Hematopoietic multipotent progenitor cell treated with erythropoietin and hydrocortisone succinate and interleukin-3 and kit ligand, for 4 days (in vitro differentiated cells): ENCODE measurements around the gene MED22.
A peak's percentile ranks its signal among the peaks of the same experiment; 100 is the strongest.
"Not testable (repeated sequence)": the region's sequence is repeated elsewhere in the genome, so short reads cannot be mapped to it uniquely, and the experiment has no call there.

Experiments
- DNase-seq: peaks from one replicate; pipeline ENCODE4 v3.0.0-alpha.2; 2015

The MED22 gene

DNA sequence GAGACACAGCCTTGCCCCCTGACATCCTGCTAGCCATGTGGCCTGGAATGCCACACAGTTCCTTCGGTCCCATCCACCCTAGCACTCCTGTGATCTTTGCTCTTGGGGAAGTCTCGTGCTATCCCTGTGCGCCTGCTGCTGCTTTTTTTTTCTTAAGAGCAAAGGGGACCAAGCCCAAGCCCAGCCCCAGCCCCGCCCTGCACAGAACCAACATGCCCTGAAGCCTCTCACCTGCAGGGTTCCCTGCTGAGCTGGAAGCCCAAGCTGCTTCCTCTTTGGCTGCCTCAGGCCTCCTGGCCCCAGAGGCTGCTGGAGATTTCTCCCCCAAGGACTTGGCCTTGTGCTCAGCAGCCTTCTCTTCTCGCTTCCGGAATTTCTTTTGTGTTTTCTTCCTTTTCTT is 13.8 kb downstream of the MED22 start:
- DNase-seq: peak; percentile 41

DNA sequence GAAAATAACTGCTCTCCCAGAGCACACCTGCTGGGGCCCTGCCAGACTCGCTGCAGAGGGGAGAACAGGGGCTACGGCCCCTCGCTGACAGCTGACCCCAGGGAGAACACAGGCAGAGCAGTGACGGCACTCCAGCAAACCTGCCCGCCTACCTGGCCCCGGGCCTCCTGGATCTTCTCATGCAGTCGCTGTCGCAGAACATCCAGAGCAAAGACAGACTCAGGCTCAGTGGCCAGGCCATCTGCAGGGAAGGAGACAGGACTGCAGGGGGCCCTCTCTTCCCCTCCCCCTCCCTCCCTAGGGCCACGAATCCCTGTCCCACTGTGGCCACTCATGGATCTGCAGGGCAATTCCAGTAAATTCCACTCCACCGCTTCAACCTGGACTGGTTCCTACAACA is 14.4 kb downstream of the MED22 start:
- DNase-seq: no peak

DNA sequence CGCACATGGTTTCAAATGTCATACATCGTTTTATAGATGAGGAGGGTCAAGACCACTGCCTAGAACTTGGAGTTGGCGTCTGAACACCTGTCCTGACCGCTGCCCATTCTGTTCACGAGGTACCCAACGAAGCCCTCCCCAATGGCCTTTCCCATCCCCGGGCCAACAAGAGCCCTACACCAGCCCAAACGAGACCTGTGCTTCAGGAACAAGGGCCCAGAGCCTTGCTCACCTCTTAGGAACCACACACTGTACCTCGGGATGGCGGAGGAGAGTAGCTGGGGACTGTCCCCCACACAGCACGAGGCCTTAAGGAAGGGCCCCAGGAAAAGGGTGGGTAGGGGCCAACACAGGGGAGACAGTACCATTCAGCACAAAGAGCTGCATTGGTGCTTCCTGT is 14.9 kb downstream of the MED22 start:
- DNase-seq: no peak

DNA sequence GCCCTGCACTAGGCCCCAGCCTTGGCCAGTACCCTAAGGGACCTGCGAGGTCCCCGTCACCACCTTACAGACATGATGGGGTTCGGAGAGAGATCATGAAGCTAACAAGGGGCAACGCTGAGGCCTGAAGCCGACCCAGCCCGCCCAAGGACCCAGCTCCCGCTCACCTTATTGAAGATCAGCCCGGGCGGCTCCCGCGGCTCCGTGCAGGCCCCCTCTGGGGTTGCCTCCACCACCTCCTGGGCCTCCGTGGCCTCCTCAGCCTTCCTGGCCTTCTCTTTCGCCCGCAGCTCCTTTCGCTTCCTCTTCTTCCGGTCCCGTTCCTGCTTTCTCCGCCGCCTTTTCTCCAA is 15.6 kb downstream of the MED22 start:
- no peak for DNase-seq

DNA sequence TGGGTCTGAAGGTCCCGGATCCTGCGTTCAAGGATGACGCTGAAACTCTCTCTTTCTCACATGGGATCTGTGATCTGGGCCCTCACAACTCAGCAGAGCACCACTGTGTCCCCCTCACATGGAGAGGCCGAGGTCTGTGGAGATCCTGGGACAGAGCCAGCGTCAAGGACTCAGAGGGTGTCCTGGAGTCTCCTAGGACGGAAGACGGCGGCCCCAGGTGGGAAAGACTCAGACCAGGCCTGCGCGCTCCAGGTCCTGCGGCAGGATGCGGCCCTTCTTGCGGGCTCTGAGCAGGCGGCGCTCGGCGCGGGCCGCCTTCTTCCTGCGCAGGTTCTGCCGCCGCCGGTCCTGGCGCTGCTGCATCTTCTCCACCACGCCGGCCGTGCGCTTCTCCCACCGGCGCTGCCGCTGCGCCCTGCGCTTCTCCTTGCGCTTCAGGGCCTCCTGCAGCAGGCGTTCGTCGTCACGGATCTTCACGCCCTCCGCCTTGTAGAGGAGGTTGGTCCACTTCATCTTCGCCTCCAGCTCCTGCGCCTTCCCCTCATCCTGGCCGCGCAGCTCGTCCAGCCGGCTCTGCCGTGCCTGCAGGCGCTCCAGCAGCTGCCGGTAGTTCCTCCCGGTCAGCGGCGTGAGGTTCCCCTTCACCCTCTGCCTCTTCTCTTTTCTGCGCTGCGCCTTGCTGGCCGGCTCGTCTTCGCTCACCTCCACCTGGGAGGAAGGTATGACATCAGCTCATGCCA is 16.1 kb downstream of the MED22 start:
- DNase-seq: no peak

DNA sequence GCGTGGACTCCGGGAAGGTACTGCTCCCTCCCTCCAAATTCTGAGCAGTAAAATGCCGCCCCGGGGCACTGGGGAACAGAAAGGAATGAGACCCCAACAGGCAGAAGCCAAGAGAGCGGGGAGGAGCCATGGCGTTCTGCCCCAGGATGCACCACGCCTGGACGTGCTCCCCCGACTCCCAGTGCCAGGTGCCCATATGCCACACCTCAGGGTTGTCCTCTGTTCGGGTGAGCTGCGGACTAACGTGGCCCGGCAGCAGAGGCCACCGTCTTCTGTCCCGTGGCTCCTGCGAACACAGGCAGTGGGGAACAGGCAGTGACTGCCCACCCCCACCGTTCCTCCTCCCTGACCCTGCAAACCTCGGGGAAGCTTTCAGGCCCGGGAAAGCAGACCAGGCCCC is 16.7 kb downstream of the MED22 start:
- no peak for DNase-seq

DNA sequence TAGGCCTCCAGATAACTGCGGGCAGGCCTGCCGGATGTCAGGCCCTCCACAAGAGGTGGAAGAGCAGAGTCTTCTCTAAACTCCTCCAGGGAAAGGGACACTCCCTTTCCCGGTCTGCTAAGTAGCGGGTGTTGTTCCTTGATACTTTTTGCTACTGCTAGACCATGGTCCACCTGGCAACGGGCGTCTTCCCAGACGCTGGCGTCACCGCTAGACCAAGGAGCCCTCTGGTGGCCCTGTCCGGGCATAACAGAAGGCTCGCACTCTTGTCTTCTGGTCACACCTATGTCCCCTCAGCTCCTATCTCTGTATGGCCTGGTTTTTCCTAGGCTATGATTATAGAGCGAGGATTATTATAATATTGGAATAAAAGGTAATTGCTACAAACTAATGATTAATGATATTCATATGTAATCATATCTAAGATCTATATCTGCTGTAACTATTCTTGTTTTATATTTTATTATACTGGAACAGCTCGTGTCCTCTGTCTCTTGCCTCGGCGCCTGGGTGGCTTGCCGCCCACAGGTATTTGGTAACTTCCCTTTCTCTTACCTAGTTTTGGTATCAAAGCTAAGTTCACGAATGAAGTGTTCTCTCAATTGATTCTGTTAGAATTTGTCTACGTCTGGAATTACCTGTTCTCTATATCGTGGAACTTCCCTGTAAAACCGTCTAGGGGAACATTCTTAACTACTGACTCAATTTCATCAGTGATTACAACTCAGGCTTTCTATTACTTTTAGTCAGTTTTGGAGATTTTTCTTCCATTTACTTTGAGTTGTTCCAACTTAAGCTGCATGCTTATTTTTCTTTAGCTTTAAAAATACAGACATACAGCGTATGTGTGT is 18.4 kb downstream of the MED22 start:
- peak; percentile 44 for DNase-seq

DNA sequence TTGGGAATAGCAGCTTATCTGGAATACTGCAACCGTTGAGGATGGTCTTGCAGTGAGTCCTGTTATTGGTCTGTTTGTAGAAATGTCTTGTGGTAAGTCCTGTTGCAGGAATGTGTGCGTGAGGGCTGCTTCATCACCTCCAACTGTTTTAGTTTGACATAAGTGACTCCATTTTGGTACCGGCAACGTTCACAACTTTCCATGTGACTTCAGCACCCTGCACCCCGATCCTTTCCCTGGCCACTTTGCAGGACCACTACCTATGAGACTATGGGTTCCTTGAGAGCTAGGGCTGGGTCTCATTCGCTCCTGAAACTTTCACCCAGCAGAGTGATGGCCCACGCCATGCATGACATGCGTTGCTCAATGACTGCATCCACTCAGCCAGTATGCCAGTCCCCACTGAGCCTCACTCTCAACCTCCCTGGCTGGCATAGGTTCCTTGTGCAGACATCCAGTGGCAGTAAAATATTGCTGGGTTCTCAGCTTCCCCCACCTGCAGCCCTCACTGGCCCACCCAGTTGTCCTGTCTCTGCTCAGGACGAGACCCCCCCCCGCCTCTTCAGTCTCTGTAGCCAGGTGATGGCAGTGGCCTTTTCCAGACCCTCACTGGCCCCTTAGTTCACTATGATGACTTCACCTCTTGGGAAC is 20.0 kb downstream of the MED22 start:
- DNase-seq: no peak

DNA sequence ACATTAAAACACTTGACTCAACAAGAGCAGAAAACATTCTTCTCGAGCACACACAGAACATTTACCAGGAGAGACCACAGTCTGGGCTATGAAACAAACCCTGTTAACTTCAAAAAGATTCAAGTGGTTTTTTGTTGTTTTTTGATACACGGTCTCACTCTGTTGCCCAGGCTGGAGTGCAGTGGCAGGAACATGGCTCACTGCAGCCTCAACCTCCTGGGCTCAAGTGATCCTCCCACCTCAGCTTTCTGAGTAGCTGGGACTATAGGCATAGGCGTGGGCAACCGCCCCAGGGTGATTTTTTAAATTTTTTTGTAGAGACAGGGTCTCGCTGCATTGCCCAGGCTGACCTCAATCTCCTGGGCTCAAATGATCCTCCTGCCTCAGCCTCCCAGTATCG is 20.9 kb downstream of the MED22 start:
- DNase-seq: not testable (repeated sequence)

DNA sequence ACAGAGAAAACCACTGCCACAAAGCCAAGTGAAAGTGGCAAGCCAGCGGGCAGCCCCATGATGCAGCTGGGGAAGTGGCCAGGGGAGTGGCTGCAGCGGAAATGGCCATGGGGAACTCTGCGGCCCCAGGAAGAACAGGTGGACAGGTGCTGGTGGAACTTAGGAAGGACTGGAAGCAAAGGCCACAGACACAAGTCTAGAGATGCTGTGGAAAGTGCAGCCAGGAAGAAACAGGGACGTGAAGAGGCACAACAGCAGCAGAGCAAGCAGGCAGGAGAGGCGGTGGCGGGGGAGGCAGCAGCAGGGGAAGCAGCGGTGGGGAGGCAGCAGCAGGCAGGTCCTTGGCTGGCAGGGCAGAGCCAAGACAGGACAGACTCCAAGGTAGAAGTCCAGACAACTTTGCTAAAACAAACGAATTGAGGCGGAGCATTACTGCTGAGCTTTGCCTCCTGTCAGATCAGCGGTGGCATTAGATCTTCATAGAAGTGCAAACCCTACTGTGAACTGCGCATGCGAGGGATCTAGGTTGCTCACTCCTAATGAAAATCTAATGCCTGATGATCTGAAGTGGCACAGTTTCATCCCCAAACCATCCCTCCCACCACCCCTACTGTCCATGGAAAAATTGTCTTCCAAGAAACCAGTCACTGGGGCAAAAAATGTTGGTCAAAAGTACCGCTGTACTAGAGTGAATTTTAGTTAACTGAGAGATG is 23.8 kb downstream of the MED22 start:
- no peak for DNase-seq

DNA sequence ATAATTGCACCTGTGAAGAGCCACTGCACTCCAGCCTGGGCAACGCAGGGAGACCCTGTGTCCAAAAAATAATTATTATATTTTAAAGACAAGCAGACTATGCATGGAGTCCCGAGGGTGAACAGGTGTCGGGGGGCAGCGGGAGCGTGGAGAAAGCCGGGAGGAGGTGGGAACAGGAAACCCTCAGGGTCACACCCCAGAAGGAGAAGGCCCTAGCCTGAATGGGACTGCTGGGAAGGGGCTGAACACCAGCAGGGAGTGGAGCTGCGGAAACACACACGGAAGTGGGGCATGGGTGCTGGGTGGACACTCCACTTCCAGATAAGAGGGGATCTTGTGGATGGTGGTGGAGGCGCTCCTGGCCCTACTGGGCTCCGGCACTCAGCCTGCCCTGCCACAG is 24.7 kb downstream of the MED22 start:
- no peak for DNase-seq

DNA sequence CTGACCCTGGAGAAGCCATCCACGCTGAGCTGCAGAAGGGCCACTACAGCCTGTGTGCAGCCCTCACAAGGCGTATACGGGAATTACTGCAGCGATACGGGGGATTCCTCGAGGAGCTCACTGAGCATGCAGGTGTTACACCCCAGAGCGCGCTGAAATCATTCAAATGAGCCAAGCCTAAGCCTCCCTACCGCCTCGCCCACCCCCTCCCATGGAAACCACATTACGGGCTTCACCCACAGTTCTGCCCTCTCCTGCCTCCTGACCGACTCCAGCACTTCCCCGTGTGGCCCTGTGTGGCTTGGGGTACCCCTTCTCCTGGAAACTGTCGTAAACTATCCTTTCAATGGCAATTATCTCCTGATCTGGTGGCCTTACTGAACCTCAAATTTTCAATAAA is 25.2 kb downstream of the MED22 start:
- DNase-seq: no peak

DNA sequence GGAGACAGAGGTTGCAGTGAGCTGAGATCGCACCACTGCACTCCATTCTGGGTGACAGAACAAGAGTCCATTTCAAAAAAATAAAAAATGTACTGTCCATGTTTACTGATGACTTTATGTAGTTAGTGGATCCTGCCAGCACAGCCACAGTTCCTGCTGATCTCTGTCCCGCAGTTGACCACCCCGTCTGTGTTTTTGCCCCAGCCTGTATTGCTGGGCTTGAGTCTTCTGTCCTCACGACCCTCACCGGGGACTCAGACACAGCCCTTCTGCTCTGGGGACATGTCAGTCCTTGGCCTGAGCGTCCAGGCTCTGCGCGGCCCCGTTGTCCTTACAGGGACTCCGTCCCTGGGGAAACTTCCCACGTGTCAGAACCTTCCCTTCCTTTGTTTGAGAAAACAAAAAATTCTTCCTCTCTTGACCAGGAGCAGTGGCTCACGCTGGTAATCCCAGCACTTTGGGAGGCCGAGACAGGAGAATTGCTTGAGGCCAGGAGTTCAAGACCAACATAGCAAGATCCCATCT is 26.5 kb downstream of the MED22 start:
- DNase-seq: no peak

DNA sequence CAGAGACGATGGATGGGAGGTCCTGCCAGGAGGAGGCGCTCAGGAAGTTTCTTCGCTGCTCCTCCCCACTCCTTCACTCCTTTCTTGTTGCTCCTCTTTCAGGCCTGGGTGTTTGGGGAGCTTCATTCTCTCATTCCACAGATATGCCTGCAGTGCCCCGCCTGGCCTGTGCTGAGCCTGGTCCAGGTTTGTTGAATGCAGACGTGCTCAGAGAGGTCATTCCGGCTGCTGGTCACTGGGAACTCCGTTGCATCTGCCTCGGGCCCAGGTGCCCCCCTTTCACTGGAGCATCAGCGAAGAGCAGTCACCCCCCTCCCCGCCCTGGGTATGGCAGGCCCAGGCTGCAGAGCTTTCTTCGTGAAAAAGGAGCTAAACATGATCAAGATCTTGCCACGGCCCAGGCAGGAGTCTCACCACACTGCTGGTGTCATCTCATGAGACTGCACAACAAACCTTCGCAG is 27.5 kb downstream of the MED22 start:
- no peak for DNase-seq

DNA sequence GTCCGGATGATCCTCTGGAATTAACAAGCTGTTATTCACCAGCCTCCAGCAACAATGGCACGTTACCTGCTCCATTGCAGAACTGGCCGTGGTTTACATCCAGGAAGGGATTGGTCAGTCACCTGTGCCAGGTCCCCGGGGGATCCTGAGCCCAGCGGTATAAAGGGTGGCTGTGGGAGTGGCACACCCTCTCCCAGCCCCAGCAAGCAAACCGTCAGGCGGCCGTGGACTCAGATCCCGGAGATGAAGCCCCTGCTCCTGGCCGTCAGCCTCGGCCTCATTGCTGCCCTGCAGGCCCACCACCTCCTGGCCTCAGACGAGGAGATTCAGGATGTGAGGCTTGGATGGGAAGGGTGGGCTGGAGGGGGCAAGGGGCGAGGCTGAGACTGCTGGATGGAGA is 30.4 kb downstream of the MED22 start:
- not testable (repeated sequence) for DNase-seq

DNA sequence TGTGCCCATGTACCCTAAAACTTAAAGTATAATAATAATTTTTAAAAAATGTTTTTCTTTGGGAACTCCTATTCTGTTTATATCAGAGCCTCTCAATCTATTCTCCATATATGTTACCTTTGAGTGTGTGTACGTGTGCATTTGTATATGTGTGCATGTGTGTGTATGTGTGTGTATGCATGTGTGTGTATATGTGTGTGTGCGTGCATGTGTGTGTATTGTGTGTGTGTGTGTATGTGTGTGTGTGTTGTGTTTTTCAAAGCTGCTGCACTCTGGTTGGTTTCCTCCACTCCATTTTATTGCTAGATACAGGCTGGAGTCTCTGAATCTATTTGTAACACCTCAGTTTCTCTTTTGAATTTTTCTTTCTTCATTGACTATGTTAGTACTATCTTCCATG is 31.9 kb downstream of the MED22 start:
- DNase-seq: no peak

DNA sequence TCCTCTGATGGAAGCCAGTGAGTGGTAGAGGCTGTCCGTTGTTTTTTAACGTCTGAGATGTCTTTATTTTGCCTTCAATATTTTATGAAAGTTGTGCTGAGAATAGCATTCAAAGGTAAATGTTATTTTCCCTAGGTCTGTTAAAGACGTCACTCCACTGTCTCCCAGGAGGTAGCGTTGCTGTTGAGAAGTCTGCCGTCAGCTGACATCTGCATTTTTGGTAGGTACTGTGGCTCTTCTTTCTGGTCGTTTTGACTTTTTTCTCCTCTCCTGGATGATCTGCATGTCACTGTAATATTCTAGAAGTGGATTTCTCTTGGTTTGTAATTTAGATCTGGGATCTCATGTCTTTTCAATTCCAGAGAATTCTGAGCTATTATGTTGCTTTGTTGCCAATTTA is 38.3 kb downstream of the MED22 start:
- DNase-seq: no peak

DNA sequence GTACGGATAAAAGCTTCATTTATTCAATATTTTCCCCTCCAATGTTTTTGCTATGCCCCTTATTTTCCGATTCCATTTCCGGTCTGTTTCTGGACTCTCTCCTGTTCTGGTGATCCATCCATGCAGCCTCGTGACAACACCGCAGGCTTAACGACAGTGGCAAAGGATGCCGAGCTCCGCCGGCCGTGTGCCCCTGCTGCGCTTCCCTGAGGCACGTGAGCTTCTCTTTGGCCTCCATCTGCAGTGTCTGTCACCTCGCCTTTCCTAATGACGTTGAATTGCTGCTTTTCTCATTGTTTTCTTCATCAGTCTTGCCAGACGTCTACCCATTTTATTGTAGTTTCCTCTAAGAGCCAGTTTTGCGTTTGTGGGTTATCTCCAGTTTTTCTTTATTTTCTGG is 40.6 kb downstream of the MED22 start:
- no peak for DNase-seq

DNA sequence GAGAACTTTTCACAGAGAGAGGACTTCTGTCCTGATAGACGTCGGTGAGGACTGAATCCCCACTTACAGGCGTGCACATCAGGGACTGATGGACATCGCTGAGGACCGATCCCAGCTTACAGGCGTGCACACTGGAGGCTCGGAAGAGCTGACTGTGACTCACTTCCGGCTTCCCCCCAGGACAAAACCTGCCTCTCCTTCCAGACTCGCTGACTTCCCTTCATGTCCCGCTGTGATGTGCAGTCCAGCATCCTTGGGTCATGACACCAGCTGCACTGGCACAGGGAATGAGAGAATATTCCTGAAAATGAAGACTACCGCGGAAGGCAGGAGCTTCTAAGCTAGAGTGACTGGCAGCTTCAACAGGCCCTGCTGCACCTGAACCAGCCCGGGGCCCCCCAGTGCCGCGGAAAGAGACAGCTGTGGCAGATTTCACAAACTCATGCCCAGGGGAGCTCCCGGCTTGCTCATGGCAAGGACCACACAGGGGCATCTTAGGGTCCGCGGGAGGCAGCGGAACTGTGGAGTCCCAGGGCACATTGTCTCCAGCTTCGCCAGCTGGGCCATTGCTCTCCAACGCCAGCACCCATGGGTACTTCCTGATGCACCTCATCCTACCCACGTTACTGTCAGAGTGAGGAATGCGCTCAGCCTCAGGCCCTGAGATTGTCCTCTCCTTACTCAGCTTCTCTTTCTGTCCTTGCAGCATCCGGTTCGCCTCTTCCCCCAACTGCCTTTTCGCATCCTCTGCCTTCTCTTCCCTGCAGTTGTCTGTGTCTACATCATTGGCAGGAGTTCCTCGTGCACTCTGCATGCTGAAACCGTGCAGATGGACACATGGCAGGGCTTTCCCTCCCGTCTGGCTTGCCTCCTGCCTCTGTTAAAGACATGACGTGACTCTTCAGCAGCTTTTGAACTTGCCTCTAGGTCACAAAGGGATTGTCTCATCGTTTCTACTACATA is 41.4 kb downstream of the MED22 start:
- no peak for DNase-seq

DNA sequence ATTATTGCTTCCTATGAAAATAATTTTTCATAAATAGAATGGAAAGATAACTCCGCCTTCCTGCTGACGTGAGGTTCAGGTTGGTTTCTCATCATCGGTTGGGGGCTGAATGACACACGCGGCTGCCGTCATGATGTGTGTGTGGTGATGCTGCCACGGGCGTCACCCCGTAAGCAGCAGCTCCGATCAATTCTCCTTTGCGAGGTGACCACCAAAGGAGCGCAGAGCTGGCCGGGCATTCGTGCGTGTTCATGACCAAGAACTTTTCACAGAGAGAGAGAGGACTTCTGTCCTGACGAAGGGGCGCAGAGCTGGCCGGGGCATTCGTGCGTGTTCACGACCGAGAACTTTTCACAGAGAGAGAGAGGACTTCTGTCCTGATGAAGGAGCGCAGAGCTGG is 42.2 kb downstream of the MED22 start:
- DNase-seq: no peak

DNA sequence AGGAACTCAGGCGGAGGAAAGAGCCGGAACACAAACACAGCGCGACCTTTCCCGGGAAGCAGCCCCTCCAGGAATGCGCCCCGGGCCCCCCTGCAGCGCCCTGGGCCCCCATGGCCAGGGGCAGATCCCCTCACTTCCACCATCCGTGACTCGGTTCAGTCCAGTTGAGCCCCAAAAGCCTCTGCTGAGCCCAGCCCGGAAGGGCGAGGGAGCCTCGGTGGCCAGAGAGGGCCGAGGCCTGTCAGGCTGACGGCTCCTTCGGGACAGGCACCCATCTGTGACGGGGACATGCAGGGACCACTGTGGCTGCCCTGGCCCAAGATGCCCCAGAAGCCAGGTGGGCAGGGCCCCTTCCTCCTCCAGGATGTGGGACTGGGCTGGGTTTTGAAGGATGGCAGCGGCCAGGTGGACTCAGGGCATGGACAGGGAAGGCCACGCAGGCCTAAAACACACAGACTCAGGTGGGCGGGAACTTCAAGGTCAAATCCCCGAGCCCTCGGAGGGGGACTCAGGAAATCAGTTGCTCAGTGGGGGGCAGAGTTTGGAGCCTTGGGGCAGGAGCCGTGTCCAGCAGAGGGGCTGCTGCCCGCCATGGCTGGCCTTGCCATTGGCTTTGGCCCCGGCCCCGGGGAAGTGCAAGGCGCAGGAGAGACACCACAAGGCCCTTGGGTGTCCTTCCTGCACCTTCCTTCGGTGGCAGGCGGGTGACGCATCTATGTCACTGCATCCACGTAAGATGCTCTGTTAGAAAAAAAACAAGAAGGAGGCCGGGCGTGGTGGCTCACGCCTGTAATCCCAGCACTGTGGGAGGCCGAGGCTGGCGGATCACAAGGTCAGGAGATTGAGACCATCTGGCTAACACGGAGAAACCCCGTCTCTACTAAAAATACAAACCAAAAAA is 43.2 kb downstream of the MED22 start:
- DNase-seq: no peak
